DND-41 (cell line): ENCODE measurements around the gene LCK.

Experiments
- ATAC-seq: fragments of 200-7000 bp; cut with Tn5 transposase; 3 replicates; pipeline ENCODE4 v1.9.1; 2021; ENCODE audit warnings: low read depth; ENCODE audit not compliant: insufficient read depth
- DNase-seq: peaks from one replicate; pipeline ENCODE4 v3.0.0-alpha.2; 2020
- H2AFZ ChIP-seq: 2 replicates; pipeline ENCODE4 v1.6.0; 2012; ENCODE audit warnings: low read depth, low read length
- H3K27ac ChIP-seq: 2 replicates; pipeline ENCODE4 v1.5.1; 2012; ENCODE audit warnings: low read length, inconsistent platforms
- H3K27me3 ChIP-seq: fragments of 200-600 bp; sonication (generic); 2 replicates; pipeline ENCODE4 v1.6.0; 2012; ENCODE audit warnings: low read length, mild to moderate bottlenecking, inconsistent platforms; ENCODE audit not compliant: insufficient read depth, poor library complexity
- H3K36me3 ChIP-seq: 2 replicates; pipeline ENCODE4 v1.5.1; 2012; ENCODE audit warnings: low read length, inconsistent platforms; ENCODE audit not compliant: insufficient read depth
- H3K4me1 ChIP-seq: 2 replicates; pipeline ENCODE4 v1.5.1; 2012; ENCODE audit warnings: mild to moderate bottlenecking, low read length; ENCODE audit not compliant: insufficient read depth
- H3K4me2 ChIP-seq: 2 replicates; pipeline ENCODE4 v1.6.0; 2012; ENCODE audit warnings: mild to moderate bottlenecking, moderate library complexity, low read length, inconsistent platforms; ENCODE audit not compliant: insufficient read depth
- H3K4me3 ChIP-seq, 2 experiments: fragments of 200-600 bp in 1 of 2; shearing (Covaris generic) in 1 of 2; 2 replicates each; pipeline ENCODE4 v1.5.1; 2012 to 2016; ENCODE audit warnings: inconsistent platforms in 2 of 2, low read length in 2 of 2, mild to moderate bottlenecking in 2 of 2, low read depth in 1 of 2, moderate library complexity in 1 of 2
- H3K79me2 ChIP-seq: 2 replicates; pipeline ENCODE4 v1.6.0; 2012; ENCODE audit warnings: low read length, inconsistent platforms; ENCODE audit not compliant: insufficient read depth
- H3K9ac ChIP-seq: 2 replicates; pipeline ENCODE4 v1.6.0; 2012; ENCODE audit warnings: low read depth, mild to moderate bottlenecking, inconsistent platforms, low read length, moderate library complexity
- H3K9me3 ChIP-seq: 2 replicates; pipeline ENCODE4 v1.5.1; 2012; ENCODE audit warnings: low read length, moderate library complexity, mild to moderate bottlenecking, inconsistent platforms; ENCODE audit not compliant: insufficient read depth, severe bottlenecking
- H4K20me1 ChIP-seq: 2 replicates; pipeline ENCODE4 v1.6.0; 2012; ENCODE audit warnings: low read length; ENCODE audit not compliant: insufficient read depth
- CTCF ChIP-seq: IDR thresholded peaks from 2 replicates; pipeline ENCODE4 v1.5.1; 2012; ENCODE audit warnings: borderline replicate concordance, low read length, moderate library complexity, mild to moderate bottlenecking; ENCODE audit not compliant: poor library complexity, severe bottlenecking; ENCODE audit errors: extremely low read depth
- EZH2 ChIP-seq: IDR thresholded peaks from 3 replicates; pipeline ENCODE4 v1.6.1; 2012; ENCODE audit warnings: borderline replicate concordance, low read depth, mild to moderate bottlenecking, moderate library complexity, low read length, inconsistent platforms; ENCODE audit not compliant: severe bottlenecking

The LCK gene

GRCh38 chr1:32250893-32251716 lies at the start of gene LCK:
TSS of gene LCK (plus strand) at chr1:32251265. CDS start at chr1:32274330, 23,065 bp downstream.
- peak within 1 kb of the TSS; percentile 81 for H3K4me2 ChIP-seq
- H3K4me3 ChIP-seq, result peak within 1 kb of the TSS; percentile 19 to 63
- DNase-seq, result peak; percentile 87
- no peaks in the 10 kb centered on the region for H3K27me3 ChIP-seq
- peak within 1 kb of the TSS; percentile 70 for H3K9ac ChIP-seq
- peak; percentile 69 for ATAC-seq
- peak within 1 kb of the TSS; percentile 98 for H3K27ac ChIP-seq
- no peak for TF ChIP-seq EZH2
- no peak for TF ChIP-seq CTCF
- peaks cover 54% of the 10 kb centered on the region for H3K79me2 ChIP-seq
- peaks cover 89% of the 10 kb centered on the region for H3K4me1 ChIP-seq
- H3K9me3 ChIP-seq, result no peaks in the 10 kb centered on the region
- no peaks in the 10 kb centered on the region for H4K20me1 ChIP-seq
- H2AFZ ChIP-seq, result peak within 1 kb of the TSS; percentile 66
- peaks cover 5% of the 10 kb centered on the region; the same call in 1 of the 2 replicates for H3K36me3 ChIP-seq

- Histone ChIP-seq H3K4me1 (peaks cover 52% of the 10 kb centered on the region), H2AFZ (peak overlapping the region; percentile 99), H3K4me2 (peak overlapping the region; percentile 99), H4K20me1 (no peaks in the 10 kb centered on the region), H3K36me3 (peaks cover 21% of the 10 kb centered on the region), H3K4me3 (peak overlapping the region; percentile 53 to 98; a peak in 3 of 4 replicates), H3K9me3 (no peaks in the 10 kb centered on the region), H3K27ac (peak overlapping the region; percentile 92), H3K79me2 (peaks cover 26% of the 10 kb centered on the region), H3K27me3 (no peaks in the 10 kb centered on the region), H3K9ac (peak overlapping the region; percentile 88)
- DNase-seq, result no peak
- ATAC-seq, result no peak
- TF ChIP-seq CTCF (no peak), EZH2 (no peak)
Observed at GRCh38 chr1:32204943-32205361, 46.1 kb upstream of the LCK start.

- H3K4me1 ChIP-seq, result peaks cover 45% of the 10 kb centered on the region
- peak within 1 kb of the TSS; percentile 92 for H3K27ac ChIP-seq
- H3K4me3 ChIP-seq, result peak within 1 kb of the TSS; percentile 53 to 98
- peak within 1 kb of the TSS; percentile 99 for H2AFZ ChIP-seq
- peaks cover 21% of the 10 kb centered on the region for H3K36me3 ChIP-seq
- H3K9ac ChIP-seq, result peak within 1 kb of the TSS; percentile 88
- peak; percentile 69 for ATAC-seq
- H3K27me3 ChIP-seq, result no peaks in the 10 kb centered on the region
- peak; percentile 83 for DNase-seq
- peaks cover 26% of the 10 kb centered on the region for H3K79me2 ChIP-seq
- H3K9me3 ChIP-seq, result no peaks in the 10 kb centered on the region
- no peaks in the 10 kb centered on the region for H4K20me1 ChIP-seq
- peak within 1 kb of the TSS; percentile 99 for H3K4me2 ChIP-seq
- TF ChIP-seq EZH2 (no peak), CTCF (no peak)
Observed at GRCh38 chr1:32205401-32206370, 45.4 kb upstream of the LCK start, which contains the start of gene IQCC. TSS of gene IQCC (plus strand) at chr1:32205671. CDS start at chr1:32205682, 11 bp downstream.
